H9 (cell line): ENCODE measurements around the gene LRRC7. TPM values are rescaled to one million over a fixed set of nuclear protein-coding genes. Genes with fewer than 3 reads are reported as not detected.

Source experiments
- DNase-seq: peaks from one replicate; pipeline ENCODE4 v3.0.0-alpha.2; 2017
- H2AFZ ChIP-seq: one replicate; pipeline ENCODE4 v1.6.1; 2013; ENCODE audit warnings: mild to moderate bottlenecking, low read length, control low read depth, moderate library complexity
- H2AK5ac ChIP-seq: 2 replicates; pipeline ENCODE4 v1.6.1; 2013; ENCODE audit warnings: low read length, control low read depth, mixed read lengths; ENCODE audit not compliant: insufficient read length
- H2BK120ac ChIP-seq: one replicate; pipeline ENCODE4 v1.6.1; 2013; ENCODE audit warnings: low read depth, mild to moderate bottlenecking, low read length, control low read depth, inconsistent platforms; ENCODE audit not compliant: poor library complexity, severe bottlenecking
- H2BK12ac ChIP-seq: 2 replicates; pipeline ENCODE4 v1.6.1; 2013; ENCODE audit warnings: low read length, control low read depth, mixed read lengths, low read depth; ENCODE audit not compliant: insufficient read length
- H2BK15ac ChIP-seq: 2 replicates; pipeline ENCODE4 v1.6.1; 2013; ENCODE audit warnings: low read depth, low read length, control low read depth
- H2BK20ac ChIP-seq: one replicate; pipeline ENCODE4 v1.6.1; 2013; ENCODE audit warnings: low read depth, mild to moderate bottlenecking, low read length, control low read depth, inconsistent platforms; ENCODE audit not compliant: poor library complexity, severe bottlenecking
- H2BK5ac ChIP-seq: 2 replicates; pipeline ENCODE4 v1.6.1; 2013; ENCODE audit warnings: low read length, control low read depth, mixed read lengths; ENCODE audit not compliant: insufficient read length
- H3K14ac ChIP-seq: 2 replicates; pipeline ENCODE4 v1.6.1; 2013; ENCODE audit warnings: low read length, control low read depth; ENCODE audit not compliant: insufficient read depth
- H3K18ac ChIP-seq: 2 replicates; pipeline ENCODE4 v1.6.1; 2013; ENCODE audit warnings: low read depth, mild to moderate bottlenecking, mixed read lengths, low read length, control low read depth; ENCODE audit not compliant: insufficient read length
- H3K23ac ChIP-seq: 2 replicates; pipeline ENCODE4 v1.6.1; 2013; ENCODE audit warnings: low read length, control low read depth, mixed read lengths, low read depth; ENCODE audit not compliant: insufficient read length
- H3K23me2 ChIP-seq: 2 replicates; pipeline ENCODE4 v1.6.1; 2013; ENCODE audit warnings: low read depth, mild to moderate bottlenecking, mixed read lengths, low read length, control low read depth; ENCODE audit not compliant: insufficient read length, poor library complexity, severe bottlenecking
- H3K27ac ChIP-seq: 2 replicates; pipeline ENCODE4 v1.5.1; 2013; ENCODE audit warnings: low read length, control low read depth, mixed read lengths, low read depth; ENCODE audit not compliant: insufficient read length
- H3K27me3 ChIP-seq: 2 replicates; pipeline ENCODE4 v1.6.1; 2013; ENCODE audit warnings: low read length, control low read depth, inconsistent platforms; ENCODE audit not compliant: insufficient read depth
- H3K4ac ChIP-seq: 2 replicates; pipeline ENCODE4 v1.6.1; 2013; ENCODE audit warnings: low read depth, mild to moderate bottlenecking, control low read depth, inconsistent platforms, low read length, moderate library complexity
- H3K4me1 ChIP-seq: 2 replicates; pipeline ENCODE4 v1.6.1; 2013; ENCODE audit warnings: low read length, control low read depth, inconsistent platforms; ENCODE audit not compliant: insufficient read depth
- H3K4me2 ChIP-seq: 2 replicates; pipeline ENCODE4 v1.6.1; 2013; ENCODE audit warnings: low read length, control low read depth, mixed read lengths; ENCODE audit not compliant: insufficient read length, insufficient read depth
- H3K56ac ChIP-seq: 2 replicates; pipeline ENCODE4 v1.6.1; 2013; ENCODE audit warnings: low read depth, mild to moderate bottlenecking, mixed read lengths, low read length, control low read depth; ENCODE audit not compliant: insufficient read length
- H3K79me1 ChIP-seq: 2 replicates; pipeline ENCODE4 v1.6.1; 2013; ENCODE audit warnings: low read depth, mild to moderate bottlenecking, moderate library complexity, low read length, control low read depth, inconsistent platforms; ENCODE audit not compliant: insufficient read depth, poor library complexity, severe bottlenecking
- H3K79me2 ChIP-seq: 2 replicates; pipeline ENCODE4 v1.6.1; 2013; ENCODE audit warnings: low read length, control low read depth, inconsistent platforms; ENCODE audit not compliant: insufficient read depth
- H3K9ac ChIP-seq: 2 replicates; pipeline ENCODE4 v1.6.1; 2013; ENCODE audit warnings: low read length, control low read depth, mixed read lengths; ENCODE audit not compliant: insufficient read length; ENCODE audit errors: extremely low read depth
- H3K9me3 ChIP-seq: one replicate; pipeline ENCODE4 v1.6.1; 2013; ENCODE audit warnings: low read depth, low read length, inconsistent platforms; ENCODE audit not compliant: control insufficient read depth
- H3T11ph ChIP-seq: one replicate; pipeline ENCODE4 v1.6.1; 2013; ENCODE audit warnings: mild to moderate bottlenecking, low read length, control low read depth, inconsistent platforms
- H4K20me1 ChIP-seq: one replicate; pipeline ENCODE4 v1.6.1; 2013; ENCODE audit not compliant: control insufficient read depth, insufficient read length, insufficient read depth
- H4K5ac ChIP-seq: 2 replicates; pipeline ENCODE4 v1.6.1; 2013; ENCODE audit warnings: low read depth, mild to moderate bottlenecking, mixed read lengths, low read length, control low read depth; ENCODE audit not compliant: insufficient read length
- H4K8ac ChIP-seq: replicated peaks from 2 replicates; pipeline ENCODE4 v1.6.1; 2013; ENCODE audit warnings: low read length, control low read depth, mixed read lengths, low read depth; ENCODE audit not compliant: insufficient read length
- H4K91ac ChIP-seq: 2 replicates; pipeline ENCODE4 v1.6.1; 2013; ENCODE audit warnings: low read depth, mild to moderate bottlenecking, moderate library complexity, mixed read lengths, low read length, control low read depth; ENCODE audit not compliant: insufficient read length
- H3K27ac Mint-ChIP-seq, 3 experiments: 2 replicates in 2 of 3; 3 replicates in 1 of 3; pipeline ENCODE4 v1.8.0; 2020 to 2021; ENCODE audit warnings: mixed read lengths in 3 of 3, mild to moderate bottlenecking in 1 of 3, moderate library complexity in 1 of 3
- H3K27me3 Mint-ChIP-seq: 2 replicates; pipeline ENCODE4 v1.8.0; 2021; ENCODE audit warnings: low read depth, mild to moderate bottlenecking, moderate library complexity, mixed read lengths
- H3K36me3 Mint-ChIP-seq, 3 experiments: 2 replicates in 2 of 3; 3 replicates in 1 of 3; pipeline ENCODE4 v1.8.0; 2020 to 2021; ENCODE audit warnings: low read depth in 3 of 3, mixed read lengths in 3 of 3; ENCODE audit not compliant: insufficient read depth in 1 of 3
- H3K4me1 Mint-ChIP-seq, 2 experiments: 2 replicates each; pipeline ENCODE4 v1.8.0; 2020; ENCODE audit warnings: mixed read lengths in 2 of 2
- H3K4me3 Mint-ChIP-seq, 2 experiments: 2 replicates in 1 of 2; 3 replicates in 1 of 2; pipeline ENCODE4 v1.8.0; 2020 to 2021; ENCODE audit warnings: mild to moderate bottlenecking in 2 of 2, mixed read lengths in 2 of 2, moderate library complexity in 1 of 2
- H3K9me3 Mint-ChIP-seq, 2 experiments: 2 replicates in 1 of 2; 3 replicates in 1 of 2; pipeline ENCODE4 v1.8.0; 2020; ENCODE audit warnings: mild to moderate bottlenecking in 2 of 2, mixed read lengths in 2 of 2, moderate library complexity in 1 of 2
- total RNA-seq: library from RNA; stranded (reverse); gene quantifications from 2 replicates; pipeline ENCODE4 v1.2.1, GENCODE V29; 2021
- TF ChIP-seq, protein P1 (sequence below): fragments of 200-600 bp; sonication (generic); conservative IDR thresholded peaks from 3 replicates; pipeline ENCODE4 v1.8.0; 2021; ENCODE audit warnings: antibody characterized with exemption, mild to moderate bottlenecking

Gene LRRC7
- total RNA-seq, 1 experiment from 2014 or later: not detected

DNA sequence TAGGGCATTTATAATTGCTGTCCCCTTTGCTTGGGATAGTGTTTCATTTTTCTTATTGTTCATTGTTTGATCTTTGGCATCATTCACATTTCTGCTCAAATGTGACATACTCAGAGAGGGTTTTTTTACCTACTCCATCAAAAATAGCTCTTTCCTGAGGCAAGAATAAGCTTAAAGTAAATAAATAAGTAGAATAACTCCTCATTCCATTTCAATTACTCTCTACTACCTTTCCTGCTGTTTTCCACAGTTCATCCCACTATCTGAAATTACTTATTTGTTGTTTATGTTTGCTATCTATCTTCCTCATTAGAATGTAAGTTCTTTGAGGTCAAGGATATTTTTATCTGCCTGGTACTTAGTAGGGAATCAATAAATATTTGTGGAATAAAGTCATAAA is 517.8 kb downstream of the LRRC7 start:
- no peak overlapping the region for H3K27ac Mint-ChIP-seq
- Histone ChIP-seq H4K5ac (no peak overlapping the region), H3K23ac (no peak overlapping the region), H3K56ac (no peak overlapping the region), H3K18ac (no peak overlapping the region), H3K79me1 (no peaks in the 10 kb centered on the region), H4K91ac (no peak overlapping the region), H4K8ac (no peak overlapping the region), H3K4ac (no peak overlapping the region), H2AK5ac (no peak overlapping the region), H3K27me3 (no peaks in the 10 kb centered on the region), H2BK20ac (no peak overlapping the region), H3K14ac (no peak overlapping the region), H2BK15ac (no peak overlapping the region), H2BK12ac (no peak overlapping the region), H3K79me2 (no peaks in the 10 kb centered on the region), H3K27ac (no peak overlapping the region), H3K9me3 (no peaks in the 10 kb centered on the region), H3K23me2 (no peaks in the 10 kb centered on the region), H2AFZ (no peak overlapping the region), H3K4me2 (no peak overlapping the region), H2BK5ac (no peak overlapping the region), H3K4me1 (no peaks in the 10 kb centered on the region), H3T11ph (no peak overlapping the region), H3K9ac (no peak overlapping the region), H4K20me1 (no peaks in the 10 kb centered on the region), H2BK120ac (no peak overlapping the region)
- TF ChIP-seq, protein P1, sequence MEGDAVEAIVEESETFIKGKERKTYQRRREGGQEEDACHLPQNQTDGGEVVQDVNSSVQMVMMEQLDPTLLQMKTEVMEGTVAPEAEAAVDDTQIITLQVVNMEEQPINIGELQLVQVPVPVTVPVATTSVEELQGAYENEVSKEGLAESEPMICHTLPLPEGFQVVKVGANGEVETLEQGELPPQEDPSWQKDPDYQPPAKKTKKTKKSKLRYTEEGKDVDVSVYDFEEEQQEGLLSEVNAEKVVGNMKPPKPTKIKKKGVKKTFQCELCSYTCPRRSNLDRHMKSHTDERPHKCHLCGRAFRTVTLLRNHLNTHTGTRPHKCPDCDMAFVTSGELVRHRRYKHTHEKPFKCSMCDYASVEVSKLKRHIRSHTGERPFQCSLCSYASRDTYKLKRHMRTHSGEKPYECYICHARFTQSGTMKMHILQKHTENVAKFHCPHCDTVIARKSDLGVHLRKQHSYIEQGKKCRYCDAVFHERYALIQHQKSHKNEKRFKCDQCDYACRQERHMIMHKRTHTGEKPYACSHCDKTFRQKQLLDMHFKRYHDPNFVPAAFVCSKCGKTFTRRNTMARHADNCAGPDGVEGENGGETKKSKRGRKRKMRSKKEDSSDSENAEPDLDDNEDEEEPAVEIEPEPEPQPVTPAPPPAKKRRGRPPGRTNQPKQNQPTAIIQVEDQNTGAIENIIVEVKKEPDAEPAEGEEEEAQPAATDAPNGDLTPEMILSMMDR: no peak
- no peaks in the 10 kb centered on the region; a peak in 1 of 4 replicates for H3K4me1 Mint-ChIP-seq
- DNase-seq: no peak
- no peaks in the 10 kb centered on the region for H3K9me3 Mint-ChIP-seq
- H3K36me3 Mint-ChIP-seq: no peaks in the 10 kb centered on the region
- H3K4me3 Mint-ChIP-seq: no peak overlapping the region
- no peaks in the 10 kb centered on the region for H3K27me3 Mint-ChIP-seq
